Left forelimb (tissue), 1 donor: ENCODE data around the gene NOSTRIN.
"Not testable (repeated sequence)": the region's sequence is repeated elsewhere in the genome, so short reads cannot be mapped to it uniquely, and the experiment has no call there.

Source experiments
- DNase-seq: peaks from one replicate; pipeline ENCODE4 v3.0.0-alpha.2; 2018; ENCODE audit warnings: low spot score

Gene NOSTRIN

DNA sequence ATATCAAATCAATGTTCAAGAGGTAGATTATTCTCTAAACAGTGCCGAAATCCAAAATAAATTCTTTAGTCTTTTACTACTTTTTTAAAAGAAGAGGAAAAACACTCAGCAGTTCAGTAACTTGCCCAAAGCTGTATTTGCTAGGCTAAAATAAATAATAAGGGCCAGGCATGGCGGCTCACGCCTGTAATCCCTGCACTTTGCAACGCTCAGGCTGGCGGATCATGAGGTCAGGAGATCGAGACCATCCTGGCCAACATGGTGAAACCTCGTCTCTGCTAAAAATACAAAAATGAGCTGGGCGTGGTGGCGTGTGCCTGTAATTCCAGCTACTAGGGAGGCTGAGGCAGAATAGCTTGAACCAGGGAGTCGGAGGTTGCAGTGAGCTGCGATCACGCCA, 79.7 kb downstream of the NOSTRIN start:
- not testable (repeated sequence) for DNase-seq

DNA sequence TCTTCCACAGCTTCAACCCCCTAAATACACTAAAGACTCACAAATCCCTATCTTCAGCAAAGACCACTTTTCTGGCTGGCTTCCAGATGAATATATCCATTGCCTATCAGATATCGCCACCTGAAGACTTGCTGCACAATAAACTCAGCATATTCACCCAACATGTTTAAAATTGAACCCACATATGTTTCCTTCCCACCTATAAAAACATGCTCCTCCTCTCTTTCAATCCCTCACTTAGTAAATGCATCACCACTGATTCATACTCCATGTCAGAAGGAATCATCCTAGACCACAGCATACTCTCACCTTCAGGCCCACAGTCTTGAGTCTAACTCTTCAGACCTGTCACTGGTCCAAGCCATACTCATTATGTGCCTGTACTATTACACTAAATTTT, 82.5 kb downstream of the NOSTRIN start:
- no peak for DNase-seq

DNA sequence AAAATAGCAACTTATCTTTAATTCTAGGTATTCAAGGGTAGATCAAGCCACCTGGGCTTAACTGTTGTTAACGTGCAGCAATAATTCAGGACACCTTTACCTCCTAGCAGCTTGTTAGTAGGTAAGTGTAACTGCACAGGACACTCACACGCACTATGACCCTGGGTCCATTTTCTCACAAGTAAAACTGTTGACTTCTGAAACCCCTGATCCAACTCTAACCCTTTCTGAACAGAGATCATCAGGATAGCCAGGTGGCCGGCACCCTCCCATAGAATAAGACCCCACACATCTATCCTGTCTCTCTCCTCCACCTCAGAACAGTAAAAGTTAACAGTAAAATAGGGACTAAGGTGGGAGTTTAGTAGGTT, 87.2 kb downstream of the NOSTRIN start:
- DNase-seq = no peak

DNA sequence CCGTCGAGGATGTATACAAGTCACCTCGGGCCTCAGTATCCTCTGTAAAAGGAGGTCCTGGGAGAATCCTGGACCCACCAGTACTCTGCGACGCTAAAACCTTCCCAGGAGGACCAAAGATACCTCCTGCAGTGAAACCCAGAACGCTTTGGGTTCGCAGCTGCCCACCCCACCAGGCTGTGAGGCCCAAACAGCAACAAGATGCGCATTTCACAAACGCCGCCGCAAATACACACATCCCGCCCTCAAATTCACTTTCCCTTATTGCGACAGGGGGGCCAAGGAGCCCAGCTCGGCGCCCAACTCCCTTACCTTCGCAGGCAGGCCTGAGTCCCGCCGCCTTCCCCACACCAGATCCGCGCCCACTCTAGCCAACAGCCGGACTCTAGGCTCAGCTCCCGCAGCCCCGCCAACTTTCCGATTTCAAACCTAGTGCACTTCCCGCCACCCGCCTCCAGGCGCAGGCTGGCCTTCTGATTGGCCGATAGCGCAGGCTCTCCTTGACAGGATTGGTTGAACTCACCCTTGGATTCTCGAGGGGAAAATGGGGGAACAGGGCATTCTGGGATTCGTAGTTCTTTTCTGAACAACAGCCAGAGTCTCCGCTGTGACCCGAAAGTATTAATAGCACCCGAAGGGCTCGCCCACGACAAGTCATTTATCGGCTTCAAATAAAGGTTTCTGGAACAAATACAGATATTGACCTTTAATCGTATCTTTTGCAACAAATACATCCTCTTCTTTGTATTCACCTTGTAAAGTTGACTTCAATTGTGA, 87.8 kb downstream of the NOSTRIN start, which contains the start of gene SPC25:
Gene SPC25 (minus strand): TSS at position 425 of the 777 bp plus-strand sequence. CDS start 911 bp downstream, outside the sequence.
- DNase-seq = peak; percentile 87

DNA sequence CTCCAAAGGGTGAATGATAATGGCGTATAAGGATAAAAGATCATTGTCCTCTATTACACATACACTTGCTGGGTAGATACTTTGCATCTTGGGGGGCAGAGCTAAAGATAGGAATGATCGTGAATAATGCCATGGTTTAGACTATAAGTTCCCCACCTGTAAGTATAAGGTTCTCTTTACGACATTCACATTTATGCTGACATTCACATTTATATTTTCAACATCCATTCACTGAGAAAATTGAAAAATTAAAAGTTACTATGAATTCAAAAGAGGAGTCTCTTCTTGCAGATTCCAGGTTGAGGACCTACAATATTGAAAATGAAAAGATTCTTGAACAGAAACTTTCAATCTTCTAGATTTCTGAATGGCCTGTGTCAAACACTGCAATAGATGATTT, 89.9 kb downstream of the NOSTRIN start:
- no peak for DNase-seq

DNA sequence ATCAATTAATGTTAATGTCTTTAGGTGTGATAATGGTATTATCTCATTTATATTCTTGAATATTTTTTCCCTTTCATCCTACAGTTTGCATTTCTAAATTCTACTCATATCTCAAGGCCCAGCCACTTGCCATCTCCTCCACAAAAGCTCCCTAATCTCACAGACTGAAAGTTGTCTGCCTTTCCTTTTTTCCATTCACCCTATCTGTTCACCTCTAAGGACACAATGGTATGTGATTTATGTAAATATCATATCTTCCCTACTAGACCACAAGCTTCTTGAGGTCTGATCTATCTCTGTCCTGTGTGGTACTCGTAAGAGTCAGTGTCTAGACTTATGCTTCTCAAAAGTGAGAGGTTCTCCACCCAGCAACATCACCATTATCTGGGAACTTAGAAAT, 91.7 kb downstream of the NOSTRIN start:
- DNase-seq = no peak

DNA sequence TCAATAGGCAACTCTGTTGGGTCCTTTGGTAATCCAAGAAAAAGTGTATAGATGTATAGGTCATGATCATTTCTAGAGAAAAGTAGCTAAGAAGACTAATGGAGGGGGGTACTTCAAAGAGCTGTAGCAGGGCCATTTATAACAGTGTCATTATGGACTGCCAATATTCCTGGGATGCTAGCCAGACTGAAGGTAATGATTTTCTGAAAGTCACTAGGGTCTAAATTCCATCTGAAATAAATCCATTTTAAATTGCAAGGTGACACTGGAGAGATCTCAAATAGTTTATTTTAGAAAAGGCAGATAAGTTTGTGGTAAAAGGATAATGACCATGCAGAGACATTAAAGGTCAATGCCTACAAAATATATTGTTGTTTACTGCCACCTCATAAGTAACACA, 92.3 kb downstream of the NOSTRIN start:
- DNase-seq = no peak

DNA sequence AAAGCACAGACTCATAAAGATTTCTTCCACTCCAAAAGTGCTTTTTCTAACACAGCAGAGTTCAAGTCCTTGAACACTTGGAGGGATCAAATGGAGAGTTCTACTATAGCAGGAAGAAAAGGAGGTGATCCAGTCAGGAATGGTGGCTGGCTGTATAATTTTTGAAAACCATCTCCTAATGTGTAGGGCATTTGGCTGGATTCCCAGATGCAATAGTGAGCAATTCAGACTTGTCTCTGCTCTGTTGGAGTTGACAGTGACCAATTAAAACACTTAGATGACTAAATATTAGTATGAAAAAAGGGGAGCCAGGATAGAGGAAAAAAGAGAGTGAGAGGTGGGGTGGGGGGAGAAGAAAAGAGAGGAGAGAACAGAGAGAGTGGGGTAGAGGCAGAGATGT, 93.3 kb downstream of the NOSTRIN start:
- no peak for DNase-seq

DNA sequence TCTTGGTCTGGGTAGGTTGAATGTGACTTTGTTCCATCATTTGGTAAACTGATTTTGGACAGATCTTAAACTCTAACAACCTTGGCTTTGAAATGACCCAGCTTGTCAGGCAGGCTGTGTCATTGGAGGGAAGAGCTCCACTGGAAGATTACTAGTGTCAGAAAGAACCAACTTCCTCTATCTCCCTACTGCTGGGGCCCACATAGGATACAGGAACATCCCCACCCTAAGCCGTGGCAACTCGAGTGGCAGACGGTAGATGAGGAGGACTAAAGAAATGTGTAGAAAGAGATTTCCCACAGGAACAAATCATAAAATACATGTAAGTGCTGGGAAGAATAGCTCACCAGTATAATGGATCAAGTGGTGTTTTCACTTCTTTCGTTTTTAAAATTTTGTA, 94.3 kb downstream of the NOSTRIN start:
- no peak for DNase-seq

DNA sequence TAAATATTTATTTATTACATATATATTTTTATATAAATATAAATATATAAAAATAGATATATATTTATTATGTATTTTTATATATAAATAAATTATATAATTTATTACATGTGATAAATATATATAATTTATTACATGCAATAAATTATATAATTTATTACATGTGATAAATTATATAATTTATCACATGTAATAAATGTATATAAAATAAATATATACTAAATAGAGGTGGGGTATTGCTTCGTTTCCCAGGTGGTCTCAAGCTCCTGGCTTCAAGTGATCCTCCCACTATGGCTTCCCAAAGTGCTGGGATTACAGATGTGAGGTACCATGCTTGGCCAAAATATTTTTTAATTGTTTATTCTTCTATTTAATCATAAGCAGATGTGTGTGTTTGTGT, 95.0 kb downstream of the NOSTRIN start:
- no peak for DNase-seq

DNA sequence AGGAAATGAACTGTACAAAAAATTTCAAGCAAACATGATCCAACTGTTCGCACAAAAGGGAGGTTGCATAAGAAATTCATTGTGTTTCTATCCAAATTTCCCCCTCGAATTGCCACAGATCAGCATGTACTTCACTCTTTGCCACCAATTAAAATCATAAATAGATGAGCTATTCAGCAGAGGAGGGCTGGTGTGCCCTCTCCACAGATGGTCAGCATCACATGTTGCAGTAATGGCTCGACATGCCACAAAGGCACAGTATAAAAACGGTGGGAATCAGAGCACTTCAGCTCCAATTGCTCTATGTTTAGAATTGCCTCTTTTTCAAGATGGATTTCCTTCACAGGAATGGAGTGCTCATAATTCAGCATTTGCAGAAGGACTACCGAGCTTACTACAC, 98.6 kb downstream of the NOSTRIN start, which contains the start of gene G6PC2:
Gene G6PC2 (plus strand): TSS at position 289 of the 400 bp plus-strand sequence. CDS start 41 bp downstream, at position 330.
- DNase-seq = no peak

DNA sequence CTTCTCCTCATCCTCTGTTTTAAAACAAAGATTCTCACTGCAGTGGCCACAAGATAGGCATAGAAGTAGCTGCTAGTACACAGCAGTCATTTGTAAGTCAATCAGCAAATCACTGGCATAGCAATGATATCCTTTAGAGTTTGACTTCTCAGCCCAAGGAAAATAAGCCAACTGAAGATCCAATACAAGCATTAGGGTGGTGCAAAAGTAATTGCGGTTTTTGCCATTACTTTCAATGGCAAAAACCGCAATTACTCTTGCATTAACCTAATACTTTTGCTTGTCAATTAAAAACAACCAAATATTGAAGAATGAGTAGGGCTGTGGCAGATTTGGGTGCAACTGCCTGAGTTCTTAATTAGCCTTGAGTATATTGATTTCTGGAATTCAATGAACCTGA, 101.5 kb downstream of the NOSTRIN start:
- DNase-seq = no peak

DNA sequence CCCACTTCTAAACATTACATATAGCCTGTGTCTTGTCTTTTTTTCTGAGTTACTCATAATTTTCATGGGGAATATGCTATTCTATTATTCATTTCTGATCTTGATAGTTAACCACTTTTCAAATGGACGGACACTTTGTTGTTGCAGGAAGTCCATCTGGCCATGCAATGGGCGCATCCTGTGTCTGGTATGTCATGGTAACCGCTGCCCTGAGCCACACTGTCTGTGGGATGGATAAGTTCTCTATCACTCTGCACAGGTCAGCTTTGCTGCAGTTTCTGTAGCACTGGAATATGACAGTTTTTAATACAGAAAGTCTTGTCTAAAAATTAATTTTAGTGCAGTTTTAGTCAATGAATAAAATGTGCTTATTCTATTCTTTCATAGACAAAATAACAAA, 101.9 kb downstream of the NOSTRIN start:
- no peak for DNase-seq

DNA sequence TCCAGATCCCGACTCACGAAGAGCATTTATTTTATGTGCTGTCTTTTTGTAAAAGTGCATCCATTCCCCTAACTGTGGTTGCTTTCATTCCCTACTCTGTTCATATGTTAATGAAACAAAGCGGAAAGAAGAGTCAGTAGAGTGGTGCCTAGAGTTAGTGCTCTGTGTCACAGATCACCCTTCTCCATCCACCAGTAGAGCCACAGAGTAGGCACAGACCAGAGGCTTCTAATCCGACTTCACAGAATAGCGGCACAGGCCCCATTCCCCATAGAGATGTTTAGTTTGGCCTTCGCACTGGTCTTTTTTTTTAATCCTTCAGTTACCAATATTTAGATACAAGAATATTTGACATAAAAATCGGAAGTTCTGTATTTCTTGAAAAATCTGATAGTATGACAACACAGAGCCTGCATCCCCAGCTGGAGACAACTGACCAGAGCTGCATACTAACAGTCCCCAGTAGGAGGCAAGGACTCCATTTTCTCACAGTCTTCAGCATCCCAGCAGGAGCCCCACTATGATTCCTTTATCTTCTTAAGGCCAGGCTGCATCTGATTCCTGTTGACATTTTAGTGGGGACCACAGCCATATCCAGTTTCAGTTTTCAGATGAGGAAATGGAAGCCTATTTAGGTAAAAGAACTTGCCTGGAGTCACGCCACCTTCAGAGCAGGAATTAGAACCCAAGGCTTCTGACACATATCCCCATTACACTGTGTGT, 105.7 kb downstream of the NOSTRIN start:
- no peak for DNase-seq

DNA sequence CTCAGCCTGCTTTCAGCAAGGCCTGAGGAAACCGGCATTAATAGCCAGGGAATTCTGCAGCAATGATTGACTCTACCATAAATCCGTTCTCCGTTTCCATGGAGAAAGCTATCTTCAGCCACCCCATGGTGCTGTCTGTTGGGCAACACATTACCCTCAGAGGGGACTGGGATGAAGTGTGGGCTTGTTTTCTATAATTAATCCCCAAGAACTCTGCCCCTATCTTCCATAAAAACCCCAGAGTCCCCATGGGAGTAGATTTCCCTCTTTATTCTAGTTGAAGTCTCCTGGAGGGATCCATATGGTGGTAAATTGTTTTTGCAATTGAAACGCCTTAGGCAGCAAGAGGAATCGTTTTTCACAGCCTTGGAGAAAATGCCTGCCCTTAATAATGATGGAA, 107.9 kb downstream of the NOSTRIN start:
- no peak for DNase-seq

DNA sequence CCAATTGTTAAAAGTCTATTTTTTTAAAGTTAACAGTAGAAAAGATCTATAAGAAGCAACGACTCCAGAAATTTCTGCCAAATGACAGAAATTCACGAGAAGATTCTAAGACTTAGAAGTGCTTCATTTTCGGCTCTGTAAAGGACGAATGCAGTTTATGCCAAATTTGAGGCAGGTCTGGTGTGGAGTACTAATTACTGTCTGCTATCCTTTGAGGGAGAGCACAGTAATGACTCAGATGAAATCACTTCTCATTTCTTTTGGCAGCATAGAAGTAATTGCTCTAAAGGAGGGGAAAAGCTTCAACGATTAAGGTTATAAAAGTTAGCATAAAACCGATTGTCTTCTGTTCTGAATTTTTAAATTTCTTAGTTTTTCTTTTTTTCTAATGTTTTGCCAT, 110.0 kb downstream of the NOSTRIN start:
- DNase-seq = no peak

DNA sequence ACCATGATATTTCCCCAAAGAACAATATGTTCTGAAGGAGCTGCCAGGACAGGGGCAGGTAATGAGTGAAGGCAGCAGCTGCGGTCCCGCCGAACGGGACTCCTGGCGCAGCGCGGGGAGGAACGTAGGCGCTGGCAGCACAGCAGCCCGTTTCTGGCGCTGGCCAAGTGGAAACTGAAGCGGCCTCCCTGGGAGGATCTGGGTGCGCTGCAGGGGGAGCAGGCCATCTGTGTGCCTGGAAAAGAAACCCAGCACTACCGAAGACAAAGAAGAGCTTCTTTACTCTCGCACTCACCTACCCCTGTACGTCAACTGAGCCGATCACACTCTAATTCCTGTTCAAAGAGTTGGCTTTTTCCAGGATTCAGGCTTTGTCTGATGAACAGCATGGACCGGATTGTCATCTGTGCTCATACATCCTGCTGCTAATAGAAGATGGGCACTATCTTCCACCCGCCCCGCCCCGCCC, 110.5 kb downstream of the NOSTRIN start:
- DNase-seq = peak; percentile 74

DNA sequence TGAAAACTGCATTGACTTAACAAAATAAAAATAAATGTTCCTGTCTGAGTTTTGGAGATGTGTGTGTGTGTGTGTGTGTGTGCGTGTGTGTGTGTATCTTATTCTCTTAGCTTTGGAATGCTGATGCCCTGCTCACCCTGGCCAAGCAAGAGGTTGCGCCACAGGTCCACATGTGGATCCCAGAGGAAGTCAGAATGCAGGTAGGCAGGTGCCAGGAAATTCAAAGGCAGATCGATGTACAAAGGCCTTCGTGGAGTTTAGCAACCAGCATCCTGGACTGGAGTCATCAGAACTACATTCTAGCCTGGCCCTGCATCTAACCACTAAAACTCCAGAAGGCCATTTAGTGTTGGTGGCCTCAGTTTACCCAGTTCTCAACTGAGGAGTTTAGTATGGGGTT, 111.1 kb downstream of the NOSTRIN start:
- no peak for DNase-seq
